ENCODE results near the gene HLTF.

- TF ChIP-seq POLR2A (IDR thresholded peaks at IDR 0.05) (no peak), CTCF (IDR thresholded peaks at IDR 0.05) (no peak)
Observed at GRCh38 chr3:149077628-149078027, 8.7 kb downstream of the HLTF start.

All from body of pancreas (tissue), 4 donors.